Pancreas (tissue), 10 donors: ENCODE measurements around the gene CLCNKB. TPM values are rescaled to one million over a fixed set of nuclear protein-coding genes. Genes with fewer than 3 reads are reported as not detected.

Source experiments
- ATAC-seq, 4 donors: fragments of 200-7000 bp; cut with Tn5 transposase; one replicate each; pipeline versions ENCODE4 v1.8.0 to v1.9.1; 2020; ENCODE audit warnings: mild to moderate bottlenecking in 4 of 4, moderate library complexity in 4 of 4
- DNase-seq, 6 donors: peaks; one replicate each; pipeline ENCODE4 v3.0.0-alpha.2; 2020
- FAIRE-seq: peaks from 2 replicates; lab custom pipeline; 2012; peaks lifted over from hg19 to GRCh38; lab: Jason Lieb, UNC
- H3K27ac ChIP-seq, 4 donors: fragments of 200-600 bp; sonication (generic); 1 replicate in 3 of 4; 2 replicates in 1 of 4; pipeline versions ENCODE4 v1.5.0 to v1.8.0; 2020
- H3K27me3 ChIP-seq, 4 donors: fragments of 200-600 bp; one replicate each; pipeline ENCODE4 v1.8.0; 2021
- H3K36me3 ChIP-seq, 3 donors: fragments of 200-600 bp; sonication (generic) in 1 of 3; one replicate each; pipeline versions ENCODE4 v1.5.0 to v1.8.0; 2020 to 2021
- H3K4me1 ChIP-seq, 3 donors: fragments of 200-600 bp; one replicate each; pipeline ENCODE4 v1.8.0; 2021
- H3K4me3 ChIP-seq, 4 donors: fragments of 200-600 bp; sonication (generic) in 2 of 4; one replicate each; pipeline versions ENCODE4 v1.5.0 to v1.8.0; 2020 to 2021
- H3K9me3 ChIP-seq, 4 donors: fragments of 200-600 bp; one replicate each; pipeline ENCODE4 v1.8.0; 2021
- CTCF ChIP-seq, 4 donors: fragments of 200-600 bp; sonication (generic) in 3 of 4; IDR thresholded peaks; one replicate each; pipeline versions ENCODE4 v1.5.0 to v1.8.0; 2021; ENCODE audit warnings: antibody characterized with exemption in 4 of 4
- WGBS, 2 donors: extraction: QIAGEN DNeasy Blood & Tissue Kit; methylation state at CpG; one replicate each; pipeline ENCODE4 v1.1.7; 2013; 5-methylcytosine and 5-hydroxymethylcytosine counted together
- intact Hi-C, 3 donors: fragments of 100-400 bp; cut with DNase I; formaldehyde crosslinking; loops; one replicate each; pipeline versions ENCODE4 v1.11.1 to v1.14.2; 2022
- polyA plus RNA-seq, 2 donors: library from polyadenylated mRNA; stranded (reverse); fragments of 200-250 nt; gene quantifications; one replicate each; pipeline ENCODE4 v1.2.3, GENCODE V29; 2013
- total RNA-seq, 6 donors: library from RNA; stranded (reverse); fragmentation: NEBNext Ultra II Directional in 4 of 6; extraction: Animal tissue kit (Norgen Biotek cat#: 25700) in 4 of 6; gene quantifications; one replicate each; pipeline versions ENCODE4 v1.2.1 to v1.2.4, GENCODE V29; 2021 to 2023
- donor health status: healthy with polysubstance abuse.
- donor health status: DM: no; HTN: no; CAD: no; lungs with moderate emphysema.
- donor health status: DM: no; HTN: no; CAD: no.
- donor health status: control.
- donor health status: control.
- donor health status: Bipolar disorder and iron deficiency.
- donor health status: DM: yes; HTN: yes; CAD: no.
- donor health status: DM: no; HTN: no; CAD: no.
- donor health status: DM: no; HTN: no; CAD: no.
- donor health status: DM: yes; HTN: yes; CAD: no.

The CLCNKB gene
- total and polyA plus RNA-seq, 8 donors: 0.54 to 1.7 (median 0.93) TPM

GRCh38 chr1:16078925-16079656 is 35.5 kb downstream of the CLCNKB start:
- no peaks in the 10 kb centered on the region for H3K9me3 ChIP-seq
- FAIRE-seq: no peak
- 30 to 33% methylated on average over 10 of the region's 10 CpGs for WGBS, 2 donors

GRCh38 chr1:16080422-16081150 is 37.0 kb downstream of the CLCNKB start:
- Histone ChIP-seq H3K36me3 (no peaks in the 10 kb centered on the region), H3K4me3 (no peak overlapping the region), H3K27ac (no peak overlapping the region), H3K9me3 (no peaks in the 10 kb centered on the region), H3K27me3 (no peaks in the 10 kb centered on the region), H3K4me1 (no peaks in the 10 kb centered on the region)
- no peak for TF ChIP-seq CTCF (IDR thresholded peaks at IDR 0.05)
- ATAC-seq (peak in 1 of 4 donors; percentile 36), DNase-seq (peak in 2 of 6 donors; percentile 48 to 72), FAIRE-seq (no peak)
- intact Hi-C loops: loop anchor here in 1 of 3 donors (2.0 kb wide), 1 partner anchor 110 kb away; no protein-coding TSS in a partner anchor
- 63 to 66% methylated on average over 5 of the region's 5 CpGs for WGBS, 2 donors

More at GRCh38 chr1:16078925-16079656, 35.5 kb downstream of the CLCNKB start:
- Histone ChIP-seq H3K27me3 (no peaks in the 10 kb centered on the region), H3K4me3 (no peak overlapping the region), H3K27ac (no peak overlapping the region), H3K36me3 (no peaks in the 10 kb centered on the region), H3K4me1 (no peaks in the 10 kb centered on the region)
- DNase-seq (peak; percentile 72 to 86 (median 80)), ATAC-seq (peak; percentile 65 to 87 (median 83))
- TF ChIP-seq CTCF (IDR thresholded peaks at IDR 0.05): peak; percentile 69 to 86 (median 82)
- intact Hi-C loops: loop anchor here (5.0 to 10.0 kb wide), 3 partner anchors 113 to 283 kb away; no protein-coding TSS in a partner anchor

GRCh38 chr1:16081636-16082035 is 38.1 kb downstream of the CLCNKB start:
- no peak for DNase-seq

GRCh38 chr1:16082283-16083038 is 38.9 kb downstream of the CLCNKB start:
- peak; percentile 82 to 90 (median 86) for TF ChIP-seq CTCF (IDR thresholded peaks at IDR 0.05)
- Histone ChIP-seq H3K27ac (no peak overlapping the region), H3K4me3 (no peak overlapping the region), H3K36me3 (no peaks in the 10 kb centered on the region), H3K9me3 (no peaks in the 10 kb centered on the region), H3K27me3 (no peaks in the 10 kb centered on the region), H3K4me1 (no peaks in the 10 kb centered on the region)
- WGBS, 2 donors: 60 to 70% methylated on average over 9 of the region's 9 CpGs
- intact Hi-C loops: loop anchor here in 1 of 3 donors (2.0 kb wide), 1 partner anchor 106 kb away; no protein-coding TSS in a partner anchor
- FAIRE-seq (no peak), ATAC-seq (peak; percentile 42 to 75 (median 69)), DNase-seq (peak in 4 of 6 donors; percentile 76 to 86 (median 80))

More at GRCh38 chr1:16081636-16082035, 38.1 kb downstream of the CLCNKB start:
- Histone ChIP-seq H3K36me3 (no peaks in the 10 kb centered on the region), H3K27ac (no peak overlapping the region), H3K4me3 (no peak overlapping the region), H3K9me3 (no peaks in the 10 kb centered on the region), H3K4me1 (no peaks in the 10 kb centered on the region), H3K27me3 (no peaks in the 10 kb centered on the region)
- no peak for TF ChIP-seq CTCF (IDR thresholded peaks at IDR 0.05)
- FAIRE-seq (no peak), ATAC-seq (no peak)
- 75 to 78% methylated on average over 9 of the region's 9 CpGs for WGBS, 2 donors
- intact Hi-C loops: loop anchor here in 2 of 3 donors (2.0 kb wide), 2 partner anchors 107 to 109 kb away; no protein-coding TSS in a partner anchor
